Measurements from ENCODE around the gene RSKR. TPM values are rescaled to one million over a fixed set of nuclear protein-coding genes. Genes with fewer than 3 reads are reported as not detected.

Gene RSKR
- total RNA-seq, 1 experiment from 2014 or later: 15.7 TPM

DNA sequence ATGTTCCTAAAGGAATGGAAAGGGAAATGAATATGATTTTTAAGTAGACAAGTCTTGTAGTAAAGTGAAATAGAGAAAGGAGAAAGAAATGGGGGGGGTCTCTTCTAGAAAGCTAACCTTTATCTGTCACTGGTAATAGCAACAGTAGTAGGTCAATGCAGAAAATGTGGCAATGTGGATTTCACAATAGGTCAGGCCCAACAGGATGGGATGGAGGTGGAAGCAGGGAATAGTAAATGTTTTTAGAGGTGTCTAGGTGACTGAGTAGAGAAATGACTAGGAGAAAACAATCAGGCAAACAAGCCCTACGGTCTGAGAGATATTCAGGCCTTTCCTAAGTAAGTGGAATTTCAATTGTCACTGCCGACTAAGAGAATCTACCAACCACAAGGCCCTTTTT, 6.0 kb upstream of the RSKR start:
- Mint-ChIP-seq H3K9me3 (ENCODE audit: unreplicated experiment) (no peaks in the 10 kb centered on the region), H3K27ac (ENCODE audit: unreplicated experiment) (no peak overlapping the region), H3K4me3 (ENCODE audit: unreplicated experiment) (no peak overlapping the region), H3K36me3 (ENCODE audit: insufficient read depth, unreplicated experiment) (peaks cover 87% of the 10 kb centered on the region), H3K27me3 (ENCODE audit: insufficient read depth, unreplicated experiment) (no peaks in the 10 kb centered on the region), H3K4me1 (ENCODE audit: low read depth, unreplicated experiment) (no peaks in the 10 kb centered on the region)
- intact Hi-C loops (cut with micrococcal nuclease; ENCODE audit: unreplicated experiment): no loop called here
- Histone ChIP-seq H3K4me3 (ENCODE audit: low read depth, low read length) (no peak overlapping the region), H3K27me3 (replicated peaks; ENCODE audit: control insufficient read depth, insufficient read depth, low read length) (no peaks in the 10 kb centered on the region), H3K4me1 (no peaks in the 10 kb centered on the region), H3K9me3 (no peaks in the 10 kb centered on the region), H3K36me3 (ENCODE audit: control insufficient read depth, insufficient read depth, low read length) (peaks cover 3% of the 10 kb centered on the region)
- no peak for DNase-seq
- ChIA-PET POLR2A (no interaction called here), CTCF (interaction anchor here (1.0 kb wide), 1 partner anchor 27 kb away, joined by 3 read pairs; no protein-coding TSS in a partner anchor)
- no TSS peak for BruUV-seq (replicated peaks)
- TF ChIP-seq, protein P1, sequence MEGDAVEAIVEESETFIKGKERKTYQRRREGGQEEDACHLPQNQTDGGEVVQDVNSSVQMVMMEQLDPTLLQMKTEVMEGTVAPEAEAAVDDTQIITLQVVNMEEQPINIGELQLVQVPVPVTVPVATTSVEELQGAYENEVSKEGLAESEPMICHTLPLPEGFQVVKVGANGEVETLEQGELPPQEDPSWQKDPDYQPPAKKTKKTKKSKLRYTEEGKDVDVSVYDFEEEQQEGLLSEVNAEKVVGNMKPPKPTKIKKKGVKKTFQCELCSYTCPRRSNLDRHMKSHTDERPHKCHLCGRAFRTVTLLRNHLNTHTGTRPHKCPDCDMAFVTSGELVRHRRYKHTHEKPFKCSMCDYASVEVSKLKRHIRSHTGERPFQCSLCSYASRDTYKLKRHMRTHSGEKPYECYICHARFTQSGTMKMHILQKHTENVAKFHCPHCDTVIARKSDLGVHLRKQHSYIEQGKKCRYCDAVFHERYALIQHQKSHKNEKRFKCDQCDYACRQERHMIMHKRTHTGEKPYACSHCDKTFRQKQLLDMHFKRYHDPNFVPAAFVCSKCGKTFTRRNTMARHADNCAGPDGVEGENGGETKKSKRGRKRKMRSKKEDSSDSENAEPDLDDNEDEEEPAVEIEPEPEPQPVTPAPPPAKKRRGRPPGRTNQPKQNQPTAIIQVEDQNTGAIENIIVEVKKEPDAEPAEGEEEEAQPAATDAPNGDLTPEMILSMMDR (IDR thresholded peaks at IDR 0.05; ENCODE audit: insufficient read depth in 1 of 2, low read depth in 1 of 2, low read length in 1 of 2, severe bottlenecking in 1 of 2, unreplicated experiment in 1 of 2): no peak

DNA sequence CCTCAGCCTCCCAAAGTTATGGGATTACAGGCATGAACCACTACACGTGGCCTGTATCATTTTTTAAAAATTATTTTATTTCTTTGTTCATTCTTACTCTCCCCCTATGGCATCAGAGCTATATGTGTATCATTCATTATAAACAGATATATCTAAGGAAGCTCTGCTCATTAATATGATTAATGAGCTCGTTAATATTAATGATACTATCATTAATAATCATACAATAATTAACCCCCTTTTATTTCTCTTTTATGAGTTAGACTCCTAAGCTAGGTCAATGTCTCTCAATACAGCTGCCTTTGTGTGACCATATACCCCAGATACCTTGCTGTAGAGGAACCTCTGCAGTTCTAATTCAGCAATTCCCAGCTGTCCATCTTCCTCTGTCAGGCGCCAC, 4.5 kb upstream of the RSKR start:
- H3K4me1 Mint-ChIP-seq (ENCODE audit: low read depth, unreplicated experiment): peaks cover 9% of the 10 kb centered on the region
- no TSS peak for BruUV-seq (replicated peaks)
- H3K27ac Mint-ChIP-seq (ENCODE audit: unreplicated experiment): no peak overlapping the region
- no peaks in the 10 kb centered on the region for H3K4me1 ChIP-seq
- CTCF ChIA-PET: interaction anchor here (0.6 kb wide), 1 partner anchor 58 kb away, joined by 3 read pairs; no protein-coding TSS in a partner anchor
- peaks cover 90% of the 10 kb centered on the region for H3K36me3 Mint-ChIP-seq (ENCODE audit: insufficient read depth, unreplicated experiment)
- no peaks in the 10 kb centered on the region for H3K9me3 Mint-ChIP-seq (ENCODE audit: unreplicated experiment)
- no peaks in the 10 kb centered on the region for H3K27me3 ChIP-seq (replicated peaks; ENCODE audit: control insufficient read depth, insufficient read depth, low read length)
- DNase-seq: no peak
- intact Hi-C loops (cut with micrococcal nuclease; ENCODE audit: unreplicated experiment): no loop called here
- POLR2A ChIA-PET: no interaction called here
- H3K36me3 ChIP-seq (ENCODE audit: control insufficient read depth, insufficient read depth, low read length): peaks cover 3% of the 10 kb centered on the region; the same call in 1 of the 2 replicates
- H3K27me3 Mint-ChIP-seq (ENCODE audit: insufficient read depth, unreplicated experiment): no peaks in the 10 kb centered on the region
- H3K9me3 ChIP-seq: no peaks in the 10 kb centered on the region
- TF ChIP-seq, protein P1 (IDR thresholded peaks at IDR 0.05; ENCODE audit: insufficient read depth in 1 of 2, low read depth in 1 of 2, low read length in 1 of 2, severe bottlenecking in 1 of 2, unreplicated experiment in 1 of 2): no peak
- no peak overlapping the region for H3K4me3 ChIP-seq (ENCODE audit: low read depth, low read length)
- no peak overlapping the region for H3K4me3 Mint-ChIP-seq (ENCODE audit: unreplicated experiment)

DNA sequence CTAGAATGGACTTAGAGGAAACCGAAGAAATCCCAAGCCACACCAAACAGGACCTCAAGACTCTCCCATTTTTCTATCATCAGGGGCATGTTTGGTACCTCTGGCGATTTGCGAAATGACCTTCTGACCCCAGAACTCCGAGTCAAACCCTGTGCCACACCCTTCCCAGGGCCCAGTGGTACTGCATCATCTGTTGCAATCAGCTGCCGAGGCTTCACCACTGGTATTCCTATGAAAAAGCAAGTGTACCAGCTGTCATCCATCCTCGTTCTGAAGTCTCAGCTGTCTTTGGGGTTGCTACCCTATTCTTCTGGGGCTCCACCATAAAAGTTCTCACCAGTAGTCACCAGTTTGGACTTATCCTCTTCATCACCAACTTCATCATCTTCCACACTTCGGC, 2.3 kb upstream of the RSKR start:
- intact Hi-C loops (cut with micrococcal nuclease; ENCODE audit: unreplicated experiment): no loop called here
- Mint-ChIP-seq H3K4me3 (ENCODE audit: unreplicated experiment) (no peak overlapping the region), H3K27me3 (ENCODE audit: insufficient read depth, unreplicated experiment) (no peaks in the 10 kb centered on the region), H3K36me3 (ENCODE audit: insufficient read depth, unreplicated experiment) (peaks cover 75% of the 10 kb centered on the region), H3K27ac (ENCODE audit: unreplicated experiment) (no peak overlapping the region), H3K9me3 (ENCODE audit: unreplicated experiment) (no peaks in the 10 kb centered on the region), H3K4me1 (ENCODE audit: low read depth, unreplicated experiment) (peaks cover 9% of the 10 kb centered on the region)
- TF ChIP-seq, protein P1 (IDR thresholded peaks at IDR 0.05; ENCODE audit: insufficient read depth in 1 of 2, low read depth in 1 of 2, low read length in 1 of 2, severe bottlenecking in 1 of 2, unreplicated experiment in 1 of 2): no peak
- Histone ChIP-seq H3K9me3 (no peaks in the 10 kb centered on the region), H3K4me1 (no peaks in the 10 kb centered on the region), H3K36me3 (ENCODE audit: control insufficient read depth, insufficient read depth, low read length) (peaks cover 5% of the 10 kb centered on the region; the same call in 1 of the 2 replicates), H3K27me3 (replicated peaks; ENCODE audit: control insufficient read depth, insufficient read depth, low read length) (no peaks in the 10 kb centered on the region), H3K4me3 (ENCODE audit: low read depth, low read length) (no peak overlapping the region)
- no peak for DNase-seq
- CTCF ChIA-PET: no interaction called here
- POLR2A ChIA-PET: no interaction called here
- BruUV-seq (replicated peaks): no TSS peak

Data from Caco-2 (cell line).